Chondrocyte (in vitro differentiated cells): ENCODE measurements around the gene SS18L1. TPM values are rescaled to one million over a fixed set of nuclear protein-coding genes. Genes with fewer than 3 reads are reported as not detected.
A peak's percentile ranks its signal among the peaks of the same experiment; 100 is the strongest.

Experiments
- DNase-seq: peaks from one replicate; pipeline ENCODE4 v3.0.0; 2021; ENCODE audit warnings: mixed read lengths, low spot score
- H3K27ac Mint-ChIP-seq: one replicate; pipeline ENCODE4 v1.8.0; 2021; ENCODE audit warnings: mild to moderate bottlenecking, moderate library complexity, mixed read lengths; ENCODE audit not compliant: unreplicated experiment
- H3K27me3 Mint-ChIP-seq: 2 replicates; pipeline ENCODE4 v1.8.0; 2021; ENCODE audit warnings: low read depth, mixed read lengths
- H3K36me3 Mint-ChIP-seq: 2 replicates; pipeline ENCODE4 v1.8.0; 2021; ENCODE audit warnings: low read depth, mixed read lengths
- H3K4me1 Mint-ChIP-seq: 2 replicates; pipeline ENCODE4 v1.8.0; 2021; ENCODE audit warnings: low read depth, mild to moderate bottlenecking, mixed read lengths
- H3K4me3 Mint-ChIP-seq: one replicate; pipeline ENCODE4 v1.8.0; 2021; ENCODE audit warnings: mild to moderate bottlenecking, moderate library complexity, mixed read lengths; ENCODE audit not compliant: unreplicated experiment
- H3K9me3 Mint-ChIP-seq: 2 replicates; pipeline ENCODE4 v1.8.0; 2021; ENCODE audit warnings: low read depth, mixed read lengths
- CTCF ChIP-seq: fragments of 200-600 bp; sonication (generic); IDR thresholded peaks from 2 replicates; pipeline ENCODE4 v1.5.0; 2021; ENCODE audit warnings: antibody characterized with exemption, mild to moderate bottlenecking, moderate library complexity
- total RNA-seq: library from RNA; stranded (reverse); gene quantifications from 3 replicates; pipeline ENCODE4 v1.2.1, GENCODE V29; 2021

SS18L1 gene
- total RNA-seq, 1 donor from 2014 or later = 13.4 TPM

DNA sequence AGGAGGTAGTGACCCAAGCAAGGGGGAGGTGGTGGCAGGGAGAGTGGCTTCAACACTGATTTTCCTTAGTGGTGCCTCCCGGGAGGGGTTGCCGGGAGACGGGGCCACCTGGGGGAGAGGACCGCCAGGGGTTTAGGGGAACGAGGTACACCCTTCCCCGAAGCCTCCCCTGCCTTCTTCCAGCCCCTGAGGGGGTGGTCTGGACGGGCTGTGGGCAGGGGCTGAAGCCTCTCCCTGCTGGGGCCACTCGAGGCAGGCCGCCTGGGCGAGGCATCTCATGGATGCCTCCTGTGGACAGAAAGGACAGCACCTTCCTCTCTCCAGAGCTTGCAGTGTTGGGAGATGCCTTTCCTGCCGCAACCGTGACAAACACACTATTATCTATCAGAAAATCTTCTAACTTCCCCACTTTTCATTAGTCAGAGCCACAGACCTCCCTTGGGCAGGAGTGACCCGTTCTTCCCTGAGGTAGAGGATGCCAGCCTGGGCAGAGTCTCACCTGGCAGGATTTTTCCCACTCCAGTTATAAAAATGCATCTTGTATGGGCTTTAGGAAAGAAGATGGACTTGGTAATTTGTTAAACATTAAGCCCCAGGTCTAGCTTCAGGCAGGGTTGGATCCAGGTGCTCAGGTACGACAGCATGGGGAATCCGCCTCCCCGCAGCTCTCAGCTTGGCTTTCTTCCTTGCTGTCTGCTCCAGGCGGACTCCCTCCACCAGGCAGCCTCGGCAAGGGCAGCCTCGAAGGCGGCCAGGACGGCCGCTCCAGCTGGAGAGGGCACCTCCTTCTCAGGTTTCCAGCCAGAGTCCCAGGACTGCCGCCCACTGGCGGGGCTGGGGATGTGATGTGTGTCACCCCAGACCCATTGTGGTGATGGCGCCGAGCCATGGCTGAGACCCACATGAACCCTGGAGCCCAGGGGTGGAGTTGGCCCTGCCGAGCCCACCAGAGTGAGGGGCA, 65.5 kb downstream of the SS18L1 start:
- Mint-ChIP-seq H3K4me3 (no peak overlapping the region), H3K27ac (no peak overlapping the region), H3K27me3 (peaks cover 2% of the 10 kb centered on the region), H3K9me3 (no peaks in the 10 kb centered on the region), H3K36me3 (no peaks in the 10 kb centered on the region), H3K4me1 (peaks cover 4% of the 10 kb centered on the region)
- DNase-seq = no peak
- peak; percentile 23 for TF ChIP-seq CTCF

- no peak overlapping the region for H3K27ac Mint-ChIP-seq
- TF ChIP-seq CTCF = no peak
- no peak for DNase-seq
- H3K9me3 Mint-ChIP-seq = no peaks in the 10 kb centered on the region
- no peaks in the 10 kb centered on the region for H3K36me3 Mint-ChIP-seq
- H3K4me3 Mint-ChIP-seq = no peak overlapping the region
- peaks cover 3% of the 10 kb centered on the region for H3K4me1 Mint-ChIP-seq
- H3K27me3 Mint-ChIP-seq = peaks cover 9% of the 10 kb centered on the region
These were observed 66.4 kb downstream of the SS18L1 start for GRCh38 chr20:62209850-62210495.

GRCh38 chr20:62210496-62210855, 66.9 kb downstream of the SS18L1 start:
- H3K4me1 Mint-ChIP-seq = peaks cover 3% of the 10 kb centered on the region
- DNase-seq = no peak
- TF ChIP-seq CTCF = no peak
- no peak overlapping the region for H3K27ac Mint-ChIP-seq
- H3K36me3 Mint-ChIP-seq = no peaks in the 10 kb centered on the region
- H3K27me3 Mint-ChIP-seq = peaks cover 12% of the 10 kb centered on the region
- no peak overlapping the region for H3K4me3 Mint-ChIP-seq
- no peaks in the 10 kb centered on the region for H3K9me3 Mint-ChIP-seq

DNA sequence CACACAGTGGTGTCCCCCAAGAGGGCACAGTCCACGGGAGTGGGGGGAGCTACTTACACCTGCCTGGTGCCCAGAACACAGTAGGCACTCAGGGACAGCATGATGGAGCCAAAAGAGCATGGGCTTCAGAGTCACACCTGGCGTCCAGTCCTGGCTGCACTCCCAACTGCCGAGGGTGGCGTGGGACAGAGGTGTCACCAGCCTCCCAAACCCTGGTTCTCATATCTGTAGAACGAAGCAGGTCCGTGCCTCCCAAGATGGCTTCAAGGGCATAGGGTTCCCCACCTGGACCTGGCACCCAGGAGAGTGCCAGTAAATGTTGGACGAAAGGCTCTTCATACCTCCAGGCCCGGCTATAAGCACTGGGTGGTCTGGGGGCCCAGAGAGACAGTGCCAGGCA, 67.6 kb downstream of the SS18L1 start:
- DNase-seq = no peak
- H3K4me1 Mint-ChIP-seq = peaks cover 3% of the 10 kb centered on the region
- no peak overlapping the region for H3K27ac Mint-ChIP-seq
- H3K4me3 Mint-ChIP-seq = no peak overlapping the region
- H3K36me3 Mint-ChIP-seq = no peaks in the 10 kb centered on the region
- TF ChIP-seq CTCF = no peak
- H3K9me3 Mint-ChIP-seq = no peaks in the 10 kb centered on the region
- H3K27me3 Mint-ChIP-seq = peaks cover 14% of the 10 kb centered on the region

DNA sequence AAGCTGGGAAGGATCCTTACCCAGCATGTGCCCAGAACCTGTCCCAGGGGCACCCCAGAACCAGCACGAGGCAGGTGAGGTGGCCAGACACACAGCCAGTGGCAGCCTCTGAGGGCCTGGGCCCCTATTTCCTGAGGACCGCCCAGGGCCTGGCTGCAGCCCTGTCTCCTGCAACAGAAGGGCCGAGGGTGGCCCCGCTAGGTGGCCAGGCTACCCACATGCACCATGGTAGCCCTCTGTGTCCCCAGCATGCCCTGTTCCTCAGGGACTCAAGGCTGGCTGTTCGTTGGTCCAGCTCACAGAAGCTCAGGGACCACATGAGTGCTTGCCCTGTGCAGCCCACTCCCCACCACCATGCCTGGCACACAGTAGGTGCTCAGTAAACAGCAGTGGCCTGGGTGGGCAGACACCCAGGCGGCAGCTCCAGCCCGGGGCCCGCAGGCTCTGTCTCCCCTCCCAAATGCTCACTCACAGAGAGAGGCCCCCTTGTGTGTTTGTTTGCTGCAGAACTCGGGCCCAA, 68.3 kb downstream of the SS18L1 start:
- H3K27me3 Mint-ChIP-seq = peaks cover 14% of the 10 kb centered on the region
- H3K4me1 Mint-ChIP-seq = peaks cover 3% of the 10 kb centered on the region
- no peak for DNase-seq
- no peaks in the 10 kb centered on the region for H3K36me3 Mint-ChIP-seq
- no peak overlapping the region for H3K27ac Mint-ChIP-seq
- no peak overlapping the region for H3K4me3 Mint-ChIP-seq
- TF ChIP-seq CTCF = no peak
- no peaks in the 10 kb centered on the region for H3K9me3 Mint-ChIP-seq
